ENCODE measurements around the gene SETD4.
"Not testable (repeated sequence)": the region's sequence is repeated elsewhere in the genome, so short reads cannot be mapped to it uniquely, and the experiment has no call there.

SETD4 gene

DNA sequence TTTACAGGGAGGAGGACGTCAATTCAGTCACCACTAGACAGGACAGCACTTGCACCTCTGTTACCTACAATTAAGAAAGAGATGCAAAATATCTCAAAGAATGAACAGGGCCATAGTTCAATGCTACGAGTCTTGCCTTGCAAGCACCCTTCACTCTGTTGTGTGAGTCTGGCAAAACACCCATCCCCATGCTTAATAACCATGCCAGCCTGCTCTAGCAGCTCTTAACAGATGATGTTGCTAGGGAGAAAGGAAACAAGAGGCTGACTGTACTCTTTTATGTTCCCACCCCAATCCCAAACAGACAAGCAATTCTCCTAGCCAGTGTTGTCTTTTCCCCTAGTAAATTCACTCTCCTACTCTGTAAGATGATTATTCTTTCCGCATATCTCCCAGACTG is 14.8 kb upstream of the SETD4 start:
- Histone ChIP-seq H3K27ac (ENCODE audit: low read length) (no peak overlapping the region), H3K79me2 (ENCODE audit: insufficient read depth, low read length) (no peaks in the 10 kb centered on the region), H4K20me1 (ENCODE audit: insufficient read depth, low read length) (no peaks in the 10 kb centered on the region), H3K9me3 (ENCODE audit: insufficient read depth, low read length, severe bottlenecking) (no peaks in the 10 kb centered on the region), H3K4me2 (ENCODE audit: insufficient read depth, low read length) (no peak overlapping the region), H3K9ac (ENCODE audit: low read depth, low read length) (no peak overlapping the region), H2AFZ (ENCODE audit: low read depth, low read length) (no peak overlapping the region), H3K4me3 (ENCODE audit: low read depth in 1 of 2, low read length in 2 of 2) (no peak overlapping the region), H3K36me3 (ENCODE audit: insufficient read depth, low read length) (no peaks in the 10 kb centered on the region), H3K4me1 (ENCODE audit: insufficient read depth, low read length) (no peaks in the 10 kb centered on the region), H3K27me3 (ENCODE audit: insufficient read depth, low read length, poor library complexity) (peaks cover 7% of the 10 kb centered on the region)
- TF ChIP-seq CTCF (IDR thresholded peaks at IDR 0.05; ENCODE audit: borderline replicate concordance, extremely low read depth, low read length, poor library complexity, severe bottlenecking) (no peak), EZH2 (IDR thresholded peaks at IDR 0.05; ENCODE audit: borderline replicate concordance, low read depth, low read length, severe bottlenecking) (no peak)
- no peak for DNase-seq
- ATAC-seq (ENCODE audit: insufficient read depth, low read depth) = no peak

DNA sequence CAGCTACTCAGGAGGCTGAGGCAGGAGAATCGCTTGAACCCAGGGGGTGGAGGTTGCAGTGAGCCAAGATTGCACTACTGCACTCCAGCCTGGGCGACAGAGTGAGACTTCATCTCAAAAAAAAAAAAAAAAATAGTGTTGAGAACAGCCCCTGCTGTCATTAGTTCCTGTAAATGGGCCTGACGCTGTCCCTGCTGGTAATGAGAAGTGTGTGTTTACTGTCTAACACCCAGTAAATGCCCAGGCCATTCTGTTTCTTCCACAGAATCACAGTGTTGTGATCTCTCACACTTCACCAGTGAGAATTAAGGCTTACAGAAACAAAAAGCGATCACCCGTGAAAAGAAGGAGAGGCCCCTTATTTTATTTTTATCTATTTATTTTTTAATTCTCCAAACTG is 13.6 kb upstream of the SETD4 start:
- H3K36me3 ChIP-seq (ENCODE audit: insufficient read depth, low read length); H4K20me1 ChIP-seq (ENCODE audit: insufficient read depth, low read length); H3K4me2 ChIP-seq (ENCODE audit: insufficient read depth, low read length); H3K79me2 ChIP-seq (ENCODE audit: insufficient read depth, low read length); H2AFZ ChIP-seq (ENCODE audit: low read depth, low read length); H3K9me3 ChIP-seq (ENCODE audit: insufficient read depth, low read length, severe bottlenecking); H3K4me1 ChIP-seq (ENCODE audit: insufficient read depth, low read length); DNase-seq; ATAC-seq (ENCODE audit: insufficient read depth, low read depth); H3K9ac ChIP-seq (ENCODE audit: low read depth, low read length); H3K4me3 ChIP-seq (ENCODE audit: low read depth in 1 of 2, low read length in 2 of 2); H3K27ac ChIP-seq (ENCODE audit: low read length); H3K27me3 ChIP-seq (ENCODE audit: insufficient read depth, low read length, poor library complexity): not testable (repeated sequence)

DNA sequence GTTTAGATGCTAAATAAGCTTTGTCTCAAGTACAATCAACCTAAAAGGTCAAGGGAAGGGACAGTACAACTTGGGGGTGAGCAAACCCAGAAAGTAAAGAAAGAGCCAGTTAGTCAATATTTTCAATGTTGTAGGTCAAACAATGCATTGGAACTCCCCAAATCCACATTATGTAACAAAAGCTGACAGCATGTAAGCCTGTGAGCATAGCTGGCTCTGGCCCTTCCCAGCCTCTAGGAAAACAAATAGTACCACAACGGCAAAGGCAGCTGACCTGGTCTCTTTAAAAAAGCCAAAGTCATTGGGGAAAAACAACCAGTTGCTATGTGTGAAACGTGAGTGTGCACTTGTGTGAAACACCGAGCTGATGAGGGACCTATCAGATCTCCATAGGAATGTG is 12.9 kb upstream of the SETD4 start:
- Histone ChIP-seq H3K27ac (ENCODE audit: low read length) (no peak overlapping the region), H3K9me3 (ENCODE audit: insufficient read depth, low read length, severe bottlenecking) (peaks cover 6% of the 10 kb centered on the region), H4K20me1 (ENCODE audit: insufficient read depth, low read length) (no peaks in the 10 kb centered on the region), H3K27me3 (ENCODE audit: insufficient read depth, low read length, poor library complexity) (peaks cover 7% of the 10 kb centered on the region), H2AFZ (ENCODE audit: low read depth, low read length) (no peak overlapping the region), H3K79me2 (ENCODE audit: insufficient read depth, low read length) (no peaks in the 10 kb centered on the region), H3K9ac (ENCODE audit: low read depth, low read length) (no peak overlapping the region), H3K36me3 (ENCODE audit: insufficient read depth, low read length) (no peaks in the 10 kb centered on the region), H3K4me1 (ENCODE audit: insufficient read depth, low read length) (no peaks in the 10 kb centered on the region), H3K4me3 (ENCODE audit: low read depth in 1 of 2, low read length in 2 of 2) (no peak overlapping the region), H3K4me2 (ENCODE audit: insufficient read depth, low read length) (no peak overlapping the region)
- DNase-seq = no peak
- no peak for ATAC-seq (ENCODE audit: insufficient read depth, low read depth)
- no peak for TF ChIP-seq CTCF (IDR thresholded peaks at IDR 0.05; ENCODE audit: borderline replicate concordance, extremely low read depth, low read length, poor library complexity, severe bottlenecking)
- no peak for TF ChIP-seq EZH2 (IDR thresholded peaks at IDR 0.05; ENCODE audit: borderline replicate concordance, low read depth, low read length, severe bottlenecking)

GRCh38 chr21:36072453-36073162 is 12.3 kb upstream of the SETD4 start:
- Histone ChIP-seq H3K9me3 (ENCODE audit: insufficient read depth, low read length, severe bottlenecking) (peaks cover 6% of the 10 kb centered on the region), H3K4me2 (ENCODE audit: insufficient read depth, low read length) (no peak overlapping the region), H2AFZ (ENCODE audit: low read depth, low read length) (no peak overlapping the region), H3K27me3 (ENCODE audit: insufficient read depth, low read length, poor library complexity) (peaks cover 7% of the 10 kb centered on the region), H3K4me3 (ENCODE audit: low read depth in 1 of 2, low read length in 2 of 2) (no peak overlapping the region), H3K9ac (ENCODE audit: low read depth, low read length) (no peak overlapping the region), H3K4me1 (ENCODE audit: insufficient read depth, low read length) (no peaks in the 10 kb centered on the region), H3K27ac (ENCODE audit: low read length) (no peak overlapping the region), H4K20me1 (ENCODE audit: insufficient read depth, low read length) (no peaks in the 10 kb centered on the region), H3K79me2 (ENCODE audit: insufficient read depth, low read length) (no peaks in the 10 kb centered on the region), H3K36me3 (ENCODE audit: insufficient read depth, low read length) (no peaks in the 10 kb centered on the region)
- DNase-seq (no peak), ATAC-seq (ENCODE audit: insufficient read depth, low read depth) (no peak)
- TF ChIP-seq EZH2 (IDR thresholded peaks at IDR 0.05; ENCODE audit: borderline replicate concordance, low read depth, low read length, severe bottlenecking) (no peak), CTCF (IDR thresholded peaks at IDR 0.05; ENCODE audit: borderline replicate concordance, extremely low read depth, low read length, poor library complexity, severe bottlenecking) (no peak)

Data from DND-41 (cell line).